GM20431 (cell line): ENCODE data around the gene AREG.

Experiments
- in situ Hi-C: fragments of 300-500 bp; cut with MseI, MboI; formaldehyde crosslinking; loops from one replicate; pipeline ENCODE4 v1.15.0; 2020; ENCODE audit warnings: low sequenced_read_pairs; ENCODE audit not compliant: unreplicated experiment

The AREG gene

DNA sequence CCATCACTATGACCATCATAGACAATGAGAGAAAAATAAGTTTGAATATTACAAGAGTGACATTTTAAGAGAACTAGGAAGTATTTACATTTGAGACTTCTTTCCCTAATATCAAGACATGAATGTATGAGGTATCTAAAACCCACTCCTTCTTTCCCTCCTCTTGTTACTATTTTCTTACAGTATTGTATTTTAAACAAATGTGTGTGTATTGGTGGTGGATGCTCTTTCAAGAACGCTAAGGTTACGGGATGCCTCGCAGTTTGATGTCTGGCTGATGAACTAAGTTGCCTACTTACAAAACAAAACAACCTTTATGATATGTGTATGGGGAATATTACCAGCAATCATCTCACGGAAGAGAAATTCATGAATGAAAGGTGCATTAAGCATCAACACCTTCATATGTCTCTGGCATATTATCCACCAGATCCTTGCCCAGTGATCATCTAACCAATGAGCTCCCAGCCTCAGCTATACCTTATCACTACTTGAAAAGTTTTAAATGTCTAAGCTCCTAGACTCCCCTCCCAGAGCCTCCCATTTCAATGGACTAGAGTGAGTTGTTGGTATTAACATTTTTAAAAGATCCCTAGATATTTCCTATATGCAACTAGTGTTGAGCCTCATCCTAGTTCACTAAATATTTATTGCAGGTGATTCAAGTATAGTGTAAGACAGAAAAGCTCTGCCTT, 10.6 kb downstream of the AREG start:
- in situ Hi-C loops: no loop called here

DNA sequence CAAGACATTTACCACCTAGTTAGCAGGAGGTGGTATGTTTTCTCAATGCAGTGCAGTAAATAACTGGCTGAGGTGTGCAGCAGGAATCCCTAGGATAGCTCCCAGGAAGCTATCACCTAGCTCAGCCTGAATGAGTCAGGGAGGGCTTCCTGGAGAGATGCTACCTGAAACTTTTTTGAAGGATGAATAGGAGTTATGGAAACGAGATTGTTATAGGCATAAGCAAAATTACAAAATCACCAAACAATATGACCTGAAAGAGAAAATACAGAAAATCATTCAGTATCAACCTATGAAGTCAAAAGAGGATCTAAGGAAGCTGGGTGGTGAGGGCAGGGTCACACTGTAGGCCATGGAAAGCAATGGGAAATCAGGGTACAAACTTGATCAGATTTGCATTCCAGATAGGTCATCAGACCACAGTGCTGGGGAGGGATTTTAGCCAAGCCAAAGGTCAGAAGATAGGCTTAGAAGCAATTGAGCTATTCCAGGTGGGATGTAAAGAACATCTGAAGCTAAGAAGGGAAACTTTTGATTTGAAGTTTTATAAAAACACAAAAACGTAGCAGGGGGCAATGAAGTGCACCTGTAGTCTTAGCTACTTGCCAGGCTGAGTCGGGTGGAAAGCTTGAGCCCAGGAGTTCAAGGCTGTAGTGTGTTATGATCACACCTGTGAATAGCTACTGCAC, 11.3 kb downstream of the AREG start:
- in situ Hi-C loops: no loop called here

DNA sequence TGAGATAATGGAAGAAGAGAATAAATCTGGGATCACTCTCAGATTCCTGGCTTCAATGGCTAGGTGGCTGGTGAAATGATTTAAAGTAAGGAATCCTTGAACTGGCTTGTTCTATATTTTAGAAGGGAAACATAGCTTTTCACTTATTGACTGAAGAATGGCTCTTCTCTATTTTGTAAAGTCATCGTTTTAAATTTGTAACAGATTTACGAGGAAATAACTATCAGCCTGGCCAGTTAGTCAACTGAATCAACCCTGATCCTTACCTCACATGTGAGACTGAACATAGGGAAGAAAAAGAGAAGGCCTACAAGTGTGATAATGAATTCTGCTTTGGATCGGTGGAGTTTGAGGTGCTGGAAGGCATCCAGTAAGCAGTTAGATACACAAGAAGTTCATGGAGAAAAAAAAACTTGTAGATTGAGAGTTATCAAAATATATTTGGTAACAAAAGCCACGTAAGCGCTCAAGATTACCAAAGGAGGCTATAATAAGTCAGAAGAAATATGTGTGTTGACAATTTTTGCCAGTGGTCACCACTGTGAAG, 12.0 kb downstream of the AREG start:
- in situ Hi-C loops: no loop called here

- in situ Hi-C loops: no loop called here
Observed at GRCh38 chr4:74460833-74461232, 15.9 kb downstream of the AREG start.

DNA sequence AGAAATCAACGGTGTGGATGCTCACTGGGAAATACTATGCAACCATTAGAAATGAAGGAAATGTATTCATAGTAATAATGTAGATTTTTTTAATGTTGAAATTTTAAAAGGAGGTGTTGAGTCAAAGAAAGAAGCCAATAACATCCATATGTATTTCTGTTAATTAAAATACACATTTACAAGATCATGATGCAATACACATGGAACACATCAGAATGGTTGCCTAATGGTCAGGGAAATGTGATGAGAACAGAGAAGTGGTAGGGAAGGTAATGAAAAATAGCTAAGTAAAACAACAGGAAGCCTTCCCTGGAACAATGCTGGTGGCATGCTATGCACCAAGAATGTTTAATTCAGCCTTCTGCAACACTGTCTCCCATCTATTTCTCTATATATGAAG, 18.2 kb downstream of the AREG start:
- in situ Hi-C loops: no loop called here

DNA sequence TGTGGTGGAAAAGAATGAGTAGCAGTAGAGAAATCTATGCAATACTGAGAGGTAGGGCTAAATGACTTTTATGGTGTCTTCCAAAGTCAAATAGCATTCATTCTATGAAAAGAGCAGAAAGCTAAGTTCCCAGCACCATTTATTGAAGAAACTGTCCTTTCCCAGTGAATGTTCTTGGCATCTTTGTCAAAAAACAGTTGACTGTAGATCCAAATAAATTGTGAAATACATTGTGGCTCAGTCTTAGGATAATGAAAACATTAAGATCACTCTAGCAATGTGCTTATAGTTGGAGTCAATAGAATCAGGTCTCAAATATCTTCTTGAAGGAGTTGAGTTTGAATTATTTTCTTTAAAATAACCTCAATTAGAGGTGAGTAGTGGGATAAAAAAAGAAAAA, 19.4 kb downstream of the AREG start:
- in situ Hi-C loops: no loop called here

GRCh38 chr4:74466242-74466641, 21.3 kb downstream of the AREG start:
- in situ Hi-C loops: no loop called here

GRCh38 chr4:74471264-74471663, 26.3 kb downstream of the AREG start:
- in situ Hi-C loops: no loop called here

DNA sequence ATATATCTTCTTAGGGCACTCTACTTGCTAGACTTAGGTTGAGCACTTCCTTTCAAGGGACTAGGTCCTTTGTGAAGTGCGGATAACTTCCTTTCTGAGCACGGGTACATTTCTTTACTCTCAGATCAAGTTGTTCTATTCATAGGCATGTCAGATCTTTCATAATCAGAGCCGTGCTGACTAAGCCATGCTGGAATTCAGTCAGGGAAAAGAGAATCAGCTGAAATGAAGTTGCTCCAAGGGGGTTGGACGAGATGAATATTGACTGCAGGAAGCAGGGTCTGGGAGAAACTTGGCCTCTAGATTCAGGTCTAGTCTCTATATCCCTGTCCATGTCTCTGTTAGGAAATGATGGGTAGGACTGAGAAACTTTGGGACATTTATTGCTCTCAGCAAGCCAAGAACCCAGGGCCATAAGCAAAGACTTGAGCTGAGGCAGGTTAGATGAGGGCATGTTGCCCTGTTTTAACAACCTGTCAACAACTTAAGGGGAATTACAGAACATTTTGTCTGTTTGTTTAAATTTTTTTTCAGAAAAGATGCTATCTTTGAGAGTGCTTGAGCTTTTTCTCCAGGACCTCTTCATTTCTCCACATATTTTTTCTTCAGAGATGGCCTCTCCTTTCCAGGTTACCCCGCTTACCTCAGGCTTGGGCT, 28.3 kb downstream of the AREG start:
- in situ Hi-C loops: no loop called here

- in situ Hi-C loops: no loop called here
Observed at GRCh38 chr4:74474345-74475090, 29.6 kb downstream of the AREG start.

DNA sequence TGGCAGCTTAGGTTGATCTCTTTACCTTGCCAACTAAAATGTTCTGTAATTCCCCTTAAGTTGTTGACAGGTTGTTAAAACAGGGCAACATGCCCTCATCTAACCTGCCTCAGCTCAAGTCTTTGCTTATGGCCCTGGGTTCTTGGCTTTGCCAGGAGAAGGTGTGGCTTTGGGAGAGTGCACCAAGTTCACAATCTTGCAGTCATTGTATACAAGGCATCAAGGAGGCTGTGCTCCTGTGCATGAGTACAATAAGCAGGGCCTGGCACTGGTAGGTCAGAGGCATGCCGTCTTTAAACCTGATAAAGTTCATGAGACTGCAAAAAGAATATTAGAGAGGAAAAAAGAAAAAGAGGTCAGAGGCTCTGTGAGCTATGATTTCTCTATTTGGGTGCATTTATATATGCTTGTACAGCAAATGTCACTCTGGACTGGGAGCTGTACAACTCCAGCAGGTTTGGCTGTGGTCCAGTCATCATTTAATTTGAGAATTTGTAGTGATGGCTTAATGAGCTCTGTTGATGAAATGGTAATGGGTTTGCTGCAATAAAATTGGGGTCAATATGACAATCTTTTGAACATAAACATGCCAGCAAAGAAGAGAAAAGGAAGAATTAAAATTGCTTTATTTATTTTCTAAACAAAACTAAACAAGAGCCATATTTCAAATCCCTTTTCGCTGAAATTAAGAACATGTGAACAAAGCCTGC, 30.3 kb downstream of the AREG start:
- in situ Hi-C loops: no loop called here

DNA sequence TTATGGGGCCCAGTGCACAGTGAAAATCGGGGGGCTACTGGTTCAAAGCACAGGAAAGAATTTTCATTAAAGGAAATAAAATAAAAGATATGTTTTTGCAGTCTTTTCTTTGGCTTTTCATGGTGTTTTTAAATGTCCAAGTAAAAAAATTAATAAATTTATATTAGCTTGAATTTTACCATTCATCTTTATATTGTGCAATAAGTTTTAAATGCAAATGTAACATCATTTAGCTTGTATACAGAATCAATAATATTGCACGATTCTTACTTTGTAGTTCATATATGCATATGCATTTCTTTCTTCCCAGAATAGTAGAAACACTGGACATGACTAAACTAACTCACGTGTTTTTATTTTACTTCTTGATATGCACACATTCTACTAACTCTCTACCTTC, 31.0 kb downstream of the AREG start:
- in situ Hi-C loops: no loop called here

DNA sequence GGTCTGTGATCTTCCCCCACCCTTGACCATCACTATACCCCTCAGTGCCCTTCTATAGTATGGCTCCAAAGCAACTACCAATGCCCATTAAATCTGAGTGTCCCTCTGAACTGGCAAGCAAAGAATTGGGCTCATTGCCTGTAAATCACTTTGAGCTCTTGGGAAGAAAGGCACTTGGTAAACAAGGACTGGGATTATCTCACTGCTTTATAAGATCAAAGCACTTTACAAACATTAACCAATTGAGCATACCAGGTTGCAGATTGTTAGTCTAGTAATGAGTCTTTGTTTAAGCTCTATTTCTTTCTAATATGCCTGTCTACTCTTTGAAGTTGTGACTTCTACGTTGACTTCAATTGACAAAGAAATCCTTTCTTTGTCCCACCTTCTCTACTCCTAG, 34.1 kb downstream of the AREG start:
- in situ Hi-C loops: no loop called here

DNA sequence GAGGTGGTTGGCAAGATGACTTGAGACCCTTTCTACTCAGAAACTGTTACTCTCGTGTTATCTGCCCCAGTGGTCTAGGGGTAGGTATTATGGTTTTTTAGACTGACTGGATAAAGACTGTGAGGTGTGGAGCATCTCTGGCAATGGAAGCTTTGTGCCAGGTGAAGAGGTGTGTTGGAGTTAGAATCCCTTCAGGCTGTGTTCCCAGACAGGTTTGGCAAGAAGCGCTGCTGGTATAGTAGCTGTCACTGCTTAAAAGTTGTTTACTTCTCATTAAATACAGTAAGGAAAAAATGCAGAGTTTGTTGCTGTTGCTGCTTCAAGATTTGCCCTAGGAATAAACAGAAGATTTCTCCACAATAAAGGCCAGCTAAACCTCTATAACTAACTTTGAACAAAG, 35.3 kb downstream of the AREG start:
- in situ Hi-C loops: no loop called here

GRCh38 chr4:74481891-74482609, 37.1 kb downstream of the AREG start:
- in situ Hi-C loops: no loop called here

DNA sequence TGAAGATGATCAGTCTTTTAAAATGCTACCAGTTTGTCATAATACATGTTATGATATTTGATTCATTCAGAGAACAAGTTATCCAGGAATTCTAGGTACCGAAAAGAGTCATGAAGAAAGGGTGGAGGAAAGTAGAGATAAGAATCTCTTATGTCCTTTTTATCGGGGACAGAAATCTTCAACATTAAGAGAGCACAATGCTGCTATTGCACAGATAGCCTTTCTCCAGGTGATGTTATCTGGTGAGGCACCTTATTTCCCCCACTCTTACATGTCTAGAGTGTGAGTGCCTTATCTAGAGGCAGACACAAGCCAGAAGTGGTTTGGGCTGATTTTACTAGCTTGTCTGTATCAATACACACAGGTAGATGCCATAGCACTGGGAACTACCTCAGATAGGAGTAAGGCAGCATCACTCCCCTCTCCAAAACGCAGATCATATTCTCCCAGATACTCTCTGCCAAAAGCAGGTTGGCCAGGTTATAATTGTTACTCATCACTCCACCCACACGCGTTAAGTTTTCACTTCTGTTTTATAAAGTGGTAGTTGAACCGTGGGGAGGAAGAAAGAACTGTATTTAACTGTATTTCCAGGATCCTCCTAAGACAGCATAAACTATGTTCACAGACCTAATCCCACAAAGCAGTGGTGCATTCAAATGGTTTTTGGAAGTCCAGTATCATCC, 38.4 kb downstream of the AREG start:
- in situ Hi-C loops: no loop called here

GRCh38 chr4:74486905-74487304, 42.0 kb downstream of the AREG start:
- in situ Hi-C loops: no loop called here

GRCh38 chr4:74487771-74488170, 42.8 kb downstream of the AREG start:
- in situ Hi-C loops: no loop called here

DNA sequence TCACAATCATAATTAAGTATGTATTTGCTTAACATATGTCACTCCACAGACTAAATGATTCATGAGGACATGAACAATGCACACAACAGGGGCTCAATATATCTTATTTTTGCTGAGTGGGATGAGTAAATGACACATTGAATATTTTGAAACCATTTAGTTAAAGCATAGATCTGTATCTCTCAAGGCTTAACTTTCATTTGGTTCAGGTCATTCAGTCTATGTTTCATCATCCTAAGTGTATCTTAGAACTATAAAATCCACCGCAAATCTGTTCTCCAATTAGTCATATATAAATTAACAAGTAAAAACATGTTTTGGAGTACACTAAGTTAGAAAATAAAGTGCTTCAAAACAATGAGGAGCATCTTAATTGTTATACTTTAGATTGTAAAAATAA, 45.8 kb downstream of the AREG start:
- in situ Hi-C loops: no loop called here
